ENCODE measurements around the gene IRF4.

The IRF4 gene

GRCh38 chr6:445571-446417, 54.2 kb downstream of the IRF4 start:
- DNase-seq = no peak

- peak; percentile 56 for DNase-seq
These were observed 55.1 kb downstream of the IRF4 start for GRCh38 chr6:446418-447366.

- DNase-seq = no peak
These were observed 56.0 kb downstream of the IRF4 start for GRCh38 chr6:447381-448165.

- DNase-seq = no peak
These were observed 56.9 kb downstream of the IRF4 start for GRCh38 chr6:448296-449056.

- no peak for DNase-seq
These were observed 57.5 kb downstream of the IRF4 start for GRCh38 chr6:449057-449430.

GRCh38 chr6:449486-450419, 58.2 kb downstream of the IRF4 start:
- no peak for DNase-seq

GRCh38 chr6:451336-451735, 59.8 kb downstream of the IRF4 start:
- DNase-seq = no peak

GRCh38 chr6:451847-452246, 60.3 kb downstream of the IRF4 start:
- DNase-seq = no peak

- DNase-seq = no peak
These were observed 60.9 kb downstream of the IRF4 start for GRCh38 chr6:452301-453067.

GRCh38 chr6:453152-453551, 61.6 kb downstream of the IRF4 start:
- no peak for DNase-seq

GRCh38 chr6:454148-454991, 62.8 kb downstream of the IRF4 start:
- DNase-seq = no peak

- DNase-seq = no peak
These were observed 63.5 kb downstream of the IRF4 start for GRCh38 chr6:455006-455585.

GRCh38 chr6:455835-456234, 64.3 kb downstream of the IRF4 start:
- DNase-seq = no peak

- no peak for DNase-seq
These were observed 64.9 kb downstream of the IRF4 start for GRCh38 chr6:456358-456867.

- no peak for DNase-seq
These were observed 65.3 kb downstream of the IRF4 start for GRCh38 chr6:456887-457286.

Data from CD4-positive, alpha-beta T cell treated with Interferon gamma for 1 hour (primary cell).